NAMALWA (cell line): Measurements from ENCODE around the gene F2RL1.
"Not testable (repeated sequence)": the region's sequence is repeated elsewhere in the genome, so short reads cannot be mapped to it uniquely, and the experiment has no call there.

ENCODE experiments used
- DNase-seq: peaks from one replicate; pipeline ENCODE4 v3.0.0-alpha.2; 2015; ENCODE audit warnings: low spot score

The F2RL1 gene

DNA sequence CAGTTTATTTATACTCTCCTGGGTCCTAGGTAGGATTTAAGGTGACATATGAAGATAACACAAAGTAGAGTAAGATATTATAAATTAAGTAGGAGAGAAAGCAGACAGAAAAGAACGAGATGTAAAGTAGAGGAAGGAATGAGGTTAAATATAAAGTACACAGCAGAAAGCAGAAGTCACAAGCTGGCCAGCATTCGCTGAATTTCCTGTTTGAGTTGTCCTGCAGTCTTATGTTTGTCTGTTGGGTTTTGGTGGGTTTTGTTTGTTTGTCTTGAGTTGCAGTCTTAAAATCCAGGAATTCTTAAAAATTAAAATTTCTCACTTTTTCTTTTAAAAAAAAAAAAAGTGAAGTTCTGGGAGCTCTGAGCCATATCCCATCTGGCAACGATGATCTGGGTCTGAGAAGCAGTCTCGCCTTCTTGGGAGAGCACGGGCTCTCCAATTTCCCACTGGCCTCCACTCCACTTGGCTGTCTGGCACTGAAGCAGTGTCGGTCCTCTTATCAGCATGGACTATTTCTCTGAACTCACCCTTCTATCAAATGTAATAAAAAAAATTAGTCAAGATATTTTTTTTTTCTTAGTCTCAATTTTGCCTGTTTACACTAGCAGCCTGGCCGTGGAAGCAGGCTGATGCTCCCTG, 33.0 kb downstream of the F2RL1 start:
- no peak for DNase-seq

DNA sequence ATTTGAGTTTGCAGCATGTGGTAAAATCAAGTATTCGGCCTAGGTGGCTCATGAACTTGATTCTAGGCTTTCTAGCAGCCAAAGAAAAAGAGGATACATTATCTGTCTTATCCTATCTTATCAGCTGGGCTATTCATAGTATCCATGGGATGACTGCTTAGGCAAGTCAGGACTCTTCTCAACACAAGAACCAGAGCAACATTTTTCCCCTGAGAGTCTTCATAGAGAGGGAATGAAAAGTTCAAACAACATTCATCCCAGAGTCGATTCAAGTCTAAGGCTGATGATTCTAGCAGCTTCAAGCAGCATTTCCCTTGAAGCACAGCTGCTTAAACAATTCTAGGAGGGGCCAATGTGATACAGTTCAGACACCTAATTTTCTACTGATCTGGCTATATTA, 33.9 kb downstream of the F2RL1 start:
- no peak for DNase-seq

DNA sequence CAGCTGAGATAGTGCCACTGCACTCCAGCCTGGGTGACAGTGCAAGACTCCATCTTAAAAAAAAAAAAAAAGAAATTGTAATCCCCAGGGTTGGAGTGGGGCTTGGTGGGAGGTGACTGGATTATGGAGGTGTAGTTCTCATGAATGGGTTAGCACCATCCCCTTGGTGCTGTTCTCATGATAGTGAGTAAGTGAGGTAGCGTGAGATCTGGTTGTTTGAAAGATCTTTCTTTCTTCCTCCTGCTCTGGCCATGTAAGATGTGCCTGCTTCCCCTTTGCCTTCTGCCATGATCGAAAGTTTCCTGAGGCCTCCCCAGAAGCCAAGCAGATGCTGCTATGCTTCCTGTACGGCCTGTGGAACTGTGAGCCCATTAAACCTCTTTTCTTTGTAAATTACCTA, 34.9 kb downstream of the F2RL1 start:
- DNase-seq = not testable (repeated sequence)

- no peak for DNase-seq
Observed at GRCh38 chr5:76854644-76855043, 35.8 kb downstream of the F2RL1 start.

- DNase-seq = not testable (repeated sequence)
Observed at GRCh38 chr5:76855501-76855900, 36.7 kb downstream of the F2RL1 start.

DNA sequence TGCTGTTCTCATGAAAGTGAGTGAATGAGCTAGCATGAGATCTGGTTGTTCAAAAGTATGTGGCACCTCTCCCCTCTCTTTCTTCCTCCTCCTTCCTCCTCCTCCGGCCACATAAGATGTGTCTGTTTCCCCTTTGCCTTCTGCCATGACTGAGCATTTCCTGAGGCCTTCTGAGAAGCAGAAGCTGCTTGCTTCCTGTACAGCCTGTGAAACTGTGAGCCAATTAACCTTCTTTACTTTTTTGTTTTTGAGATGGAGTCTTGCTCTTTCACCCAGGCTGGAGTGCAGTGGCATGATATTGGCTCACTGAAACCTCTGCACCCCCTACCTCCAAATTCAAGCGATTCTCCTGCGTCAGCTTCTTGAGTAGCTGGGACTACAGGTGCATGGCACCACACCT, 37.1 kb downstream of the F2RL1 start:
- DNase-seq = no peak

- DNase-seq = not testable (repeated sequence)
Observed at GRCh38 chr5:76856800-76857199, 38.0 kb downstream of the F2RL1 start.

DNA sequence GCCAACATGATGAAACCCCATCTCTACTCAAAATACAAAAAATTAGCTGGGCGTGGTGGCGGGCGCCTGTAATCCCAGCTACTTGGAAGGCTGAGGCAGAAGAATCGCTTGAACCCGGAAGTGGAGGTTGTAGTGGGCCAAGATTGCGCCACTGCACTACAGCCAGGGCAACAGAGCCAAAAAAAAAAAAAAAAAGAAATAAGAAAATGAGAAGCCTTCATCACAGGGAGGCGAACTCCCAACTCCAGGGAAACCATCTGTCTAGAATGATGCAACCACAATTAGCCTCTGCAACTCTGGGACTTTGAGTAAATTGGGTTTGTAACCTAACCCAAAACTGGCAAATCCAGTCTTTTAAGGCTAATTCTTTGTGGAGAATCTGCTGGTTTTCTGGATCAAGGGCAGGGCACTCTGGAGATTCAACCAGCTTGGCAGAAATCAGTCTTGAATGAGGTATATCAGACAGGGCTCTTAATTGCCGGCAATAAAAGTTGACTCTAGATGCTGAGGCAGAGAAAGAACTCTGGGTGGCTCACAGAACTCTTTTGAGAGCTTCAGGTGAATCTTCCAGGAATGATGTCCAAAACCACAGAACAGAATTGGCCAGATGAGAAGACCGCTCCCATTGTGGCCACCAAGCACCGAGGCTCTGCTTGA, 40.9 kb downstream of the F2RL1 start:
- no peak for DNase-seq

DNA sequence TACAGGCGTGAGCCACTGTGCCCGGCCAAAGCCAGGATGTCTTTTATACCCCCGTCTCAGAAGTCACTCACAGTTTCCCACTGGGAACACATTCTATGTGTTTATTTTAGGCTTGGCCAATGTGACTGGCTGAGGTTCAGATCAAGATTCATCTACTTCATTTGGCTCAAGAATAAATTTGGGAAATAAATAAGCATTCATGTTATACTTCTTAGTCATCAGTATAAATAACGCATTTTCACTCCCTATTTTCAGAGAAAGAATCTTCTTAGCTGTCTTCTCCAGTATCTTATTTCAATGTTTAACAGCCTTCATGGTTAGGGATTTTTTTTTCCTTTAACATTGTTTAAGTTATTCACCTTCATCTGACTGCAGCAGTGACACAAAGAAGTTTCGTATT, 42.8 kb downstream of the F2RL1 start:
- DNase-seq = no peak

DNA sequence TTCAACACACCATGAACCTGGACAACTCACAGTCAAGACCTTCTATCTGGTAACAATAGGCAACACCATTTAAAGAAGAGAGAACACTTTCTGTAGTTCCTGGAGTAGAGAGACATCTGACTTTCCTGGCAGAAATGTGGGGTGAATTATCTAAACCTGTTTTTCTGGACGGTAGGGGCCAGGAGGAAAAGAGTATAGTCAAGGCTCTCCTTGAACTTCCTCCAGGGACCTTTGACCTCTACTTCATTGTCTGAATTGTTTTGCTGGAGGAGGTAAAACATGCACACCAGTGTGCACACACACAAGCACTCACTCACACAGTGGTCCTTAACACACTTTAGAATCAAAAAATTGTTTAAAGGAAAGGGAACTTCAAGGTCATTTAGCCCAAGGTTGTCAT, 44.2 kb downstream of the F2RL1 start:
- no peak for DNase-seq

GRCh38 chr5:76866503-76866902, 47.7 kb downstream of the F2RL1 start:
- DNase-seq = no peak

DNA sequence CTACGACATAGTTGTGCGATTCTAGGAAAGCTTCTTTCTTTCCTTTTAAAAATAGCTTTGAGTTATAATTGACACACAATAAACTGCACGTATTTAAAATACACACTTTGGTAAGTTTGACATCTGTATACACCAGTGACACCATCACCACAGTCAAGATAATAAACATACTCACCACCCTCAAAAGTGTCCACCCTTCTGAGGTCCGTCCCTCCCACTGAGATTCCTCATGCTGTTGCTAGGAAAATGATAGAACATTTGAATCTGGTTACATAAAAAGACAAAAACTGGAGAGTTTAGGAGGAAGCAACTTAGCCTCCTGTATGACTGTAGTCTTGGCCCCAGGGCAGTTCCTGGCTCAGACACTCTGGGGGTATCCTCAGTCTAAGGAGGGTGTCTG, 48.2 kb downstream of the F2RL1 start:
- no peak for DNase-seq

GRCh38 chr5:76867827-76868693, 49.2 kb downstream of the F2RL1 start:
- peak; percentile 75 for DNase-seq

DNA sequence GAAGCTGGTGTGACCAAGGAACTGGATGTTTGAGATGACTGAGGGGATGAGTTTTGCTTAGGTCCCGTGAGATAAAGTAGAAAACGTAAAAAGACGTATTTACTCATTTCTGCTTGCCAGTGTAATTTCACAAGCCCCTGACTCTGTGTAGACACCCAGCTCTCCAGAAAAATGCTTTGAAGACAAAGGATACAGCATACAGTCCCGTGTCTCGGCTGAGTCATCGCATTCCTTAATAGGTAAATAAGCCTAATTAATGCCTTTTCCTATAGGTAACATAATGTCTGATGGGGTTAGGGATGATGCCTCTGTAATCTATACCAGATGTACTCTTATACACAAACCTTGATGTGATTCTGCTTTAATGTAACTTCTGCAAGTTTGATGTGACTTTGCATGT, 51.2 kb downstream of the F2RL1 start:
- no peak for DNase-seq

- DNase-seq = peak; percentile 46
Observed at GRCh38 chr5:76874088-76874581, 55.3 kb downstream of the F2RL1 start.
